SK-N-SH (cell line): ENCODE results near the gene FAM222A. TPM values are rescaled to one million over a fixed set of nuclear protein-coding genes. Genes with fewer than 3 reads are reported as not detected.

Source experiments
- CTCF ChIA-PET: fragments of 300-600, 350-600 bp; formaldehyde crosslinking; extraction: SDS; loops from one replicate; lab custom pipeline; 2021; lab: Yijun Ruan, JAX
- POLR2A ChIA-PET: fragments of 350-600 bp; sonication (Branson Sonifier 250); formaldehyde crosslinking; extraction: SDS; loops from one replicate; lab custom pipeline; 2020; ENCODE audit warnings: antibody characterized with exemption, inconsistent platforms; lab: Yijun Ruan, JAX
- DNase-seq: peaks from one replicate; pipeline ENCODE4 v3.0.0; 2012
- H2AFZ ChIP-seq: fragments of 200-600 bp; sonication (generic); 2 replicates; pipeline ENCODE4 v1.8.1; 2016; ENCODE audit warnings: antibody characterized with exemption, mild to moderate bottlenecking, low read depth
- H3F3A ChIP-seq: fragments of 200-600 bp; sonication (generic); replicated peaks from 2 replicates; pipeline ENCODE3; 2016; ENCODE audit warnings: antibody characterized with exemption, mild to moderate bottlenecking; ENCODE audit not compliant: insufficient read depth
- H3K27ac ChIP-seq, 2 experiments: fragments of 200-500 bp in 1 of 2; fragments of 200-600 bp in 1 of 2; sonication (Bioruptor generic) in 1 of 2; sonication (generic), shearing (Covaris generic) in 1 of 2; 2 replicates each; pipeline versions ENCODE4 v1.5.1 to v1.6.1; 2014 to 2016; ENCODE audit warnings: low read depth in 2 of 2, inconsistent platforms in 1 of 2, low read length in 1 of 2, mild to moderate bottlenecking in 1 of 2, mixed read lengths in 1 of 2
- H3K27me3 ChIP-seq: fragments of 200-600 bp; sonication (generic), shearing (Covaris generic); 2 replicates; pipeline ENCODE4 v1.6.1; 2016; ENCODE audit warnings: mixed run types; ENCODE audit not compliant: insufficient read depth
- H3K36me3 ChIP-seq, 2 experiments: fragments of 200-500 bp in 1 of 2; fragments of 200-600 bp in 1 of 2; sonication (Bioruptor generic) in 1 of 2; sonication (generic) in 1 of 2; replicated peaks in 1 of 2; 2 replicates each; pipeline versions ENCODE3 to v1.5.1; 2014 to 2016; ENCODE audit warnings: low read length in 1 of 2, mild to moderate bottlenecking in 1 of 2; ENCODE audit not compliant: insufficient read depth in 2 of 2, control insufficient read depth in 1 of 2
- H3K4me1 ChIP-seq, 2 experiments: fragments of 200-500 bp in 1 of 2; fragments of 200-600 bp in 1 of 2; sonication (Bioruptor generic) in 1 of 2; sonication (generic), shearing (Covaris generic) in 1 of 2; 2 replicates each; pipeline versions ENCODE4 v1.5.1 to v1.6.1; 2014 to 2016; ENCODE audit warnings: low read depth in 1 of 2, low read length in 1 of 2, mixed run types in 1 of 2; ENCODE audit not compliant: insufficient read depth in 2 of 2, control insufficient read depth in 1 of 2
- H3K4me2 ChIP-seq: fragments of 200-600 bp; sonication (generic), shearing (Covaris generic); 2 replicates; pipeline ENCODE4 v1.6.1; 2017; ENCODE audit warnings: mixed run types
- H3K4me3 ChIP-seq, 2 experiments: fragments of 200-500 bp in 1 of 2; fragments of 200-600 bp in 1 of 2; sonication (Bioruptor generic) in 1 of 2; sonication (generic), shearing (Covaris generic) in 1 of 2; 2 replicates each; pipeline versions ENCODE4 v1.5.1 to v1.8.1; 2014 to 2016; ENCODE audit warnings: low read depth in 2 of 2, inconsistent platforms in 1 of 2, low read length in 1 of 2, mild to moderate bottlenecking in 1 of 2, mixed read lengths in 1 of 2, moderate library complexity in 1 of 2
- H3K79me2 ChIP-seq: fragments of 200-600 bp; sonication (generic); 2 replicates; pipeline ENCODE4 v1.8.1; 2017; ENCODE audit warnings: mild to moderate bottlenecking; ENCODE audit not compliant: insufficient read depth
- H3K9ac ChIP-seq: fragments of 200-600 bp; sonication (generic); 2 replicates; pipeline ENCODE4 v1.6.1; 2017; ENCODE audit warnings: mixed run types
- H3K9me2 ChIP-seq: fragments of 200-600 bp; sonication (generic); 2 replicates; pipeline ENCODE4 v1.6.1; 2017; ENCODE audit warnings: mixed run types
- H3K9me3 ChIP-seq: fragments of 200-600 bp; sonication (generic); 2 replicates; pipeline ENCODE4 v1.6.1; 2017; ENCODE audit warnings: mixed run types, mild to moderate bottlenecking, moderate library complexity
- H4K20me1 ChIP-seq: fragments of 200-600 bp; sonication (generic); 2 replicates; pipeline ENCODE4 v1.6.1; 2017; ENCODE audit warnings: mild to moderate bottlenecking, mixed run types; ENCODE audit not compliant: insufficient read depth
- CHD2 ChIP-seq: fragments of 150-350 bp; IDR thresholded peaks from 2 replicates; pipeline ENCODE4 v1.6.1; 2018; ENCODE audit warnings: low read length; ENCODE audit not compliant: partially characterized antibody
- EZH2phosphoT487 ChIP-seq: fragments of 200-600 bp; sonication (generic); IDR thresholded peaks from 2 replicates; pipeline ENCODE4 v1.6.1; 2017; ENCODE audit warnings: low read depth, mixed run types, mild to moderate bottlenecking, antibody characterized with exemption, moderate library complexity, borderline replicate concordance
- FOXJ3 ChIP-seq: sonication (generic); formaldehyde crosslinking; IDR thresholded peaks from 2 replicates; pipeline ENCODE4 v1.5.1; 2020; ENCODE audit warnings: mild to moderate bottlenecking, missing genetic modification reagents
- GABPA ChIP-seq: IDR thresholded peaks from 2 replicates; pipeline ENCODE4 v1.4.0; 2012; ENCODE audit warnings: low read depth, mild to moderate bottlenecking
- GATA2 ChIP-seq: sonication (generic); formaldehyde crosslinking; IDR thresholded peaks from 2 replicates; pipeline ENCODE4 v1.5.0; 2020; ENCODE audit warnings: mild to moderate bottlenecking, missing genetic modification reagents
- IRF3 ChIP-seq: fragments of 150-350 bp; IDR thresholded peaks from 2 replicates; pipeline ENCODE4 v1.6.1; 2016; ENCODE audit warnings: mild to moderate bottlenecking, low read depth, low read length
- JUND ChIP-seq: IDR thresholded peaks from 2 replicates; pipeline ENCODE4 v1.4.0; 2012
- NFIC ChIP-seq: IDR thresholded peaks from 2 replicates; pipeline ENCODE4 v1.4.0; 2012; ENCODE audit warnings: borderline replicate concordance
- NRF1 ChIP-seq: IDR thresholded peaks from 2 replicates; pipeline ENCODE4 v1.6.1; 2012; ENCODE audit warnings: low read depth, mild to moderate bottlenecking, low read length
- PBX3 ChIP-seq: IDR thresholded peaks from 2 replicates; pipeline ENCODE4; 2012
- RAD21 ChIP-seq: IDR thresholded peaks from 2 replicates; pipeline ENCODE4 v1.6.1; 2012; ENCODE audit warnings: mild to moderate bottlenecking, low read length
- RCOR1 ChIP-seq: fragments of 150-350 bp; IDR thresholded peaks from 2 replicates; pipeline ENCODE4 v1.6.1; 2017; ENCODE audit warnings: antibody characterized with exemption, low read length
- RXRA ChIP-seq: IDR thresholded peaks from 2 replicates; pipeline ENCODE4 v1.4.0; 2012; ENCODE audit warnings: low read depth, mild to moderate bottlenecking, borderline replicate concordance
- SIN3A ChIP-seq: IDR thresholded peaks from 2 replicates; pipeline ENCODE4 v1.6.1; 2012; ENCODE audit warnings: low read depth, mild to moderate bottlenecking, low read length, moderate library complexity, borderline replicate concordance
- TAF1 ChIP-seq: IDR thresholded peaks from 2 replicates; pipeline ENCODE4 v1.6.1; 2012; ENCODE audit warnings: low read depth, mild to moderate bottlenecking, low read length, moderate library complexity, borderline replicate concordance
- USF2 ChIP-seq: fragments of 150-350 bp; IDR thresholded peaks from 2 replicates; pipeline ENCODE4 v1.6.1; 2017; ENCODE audit warnings: antibody characterized with exemption, low read length, low read depth, borderline replicate concordance
- ZBTB33 ChIP-seq: IDR thresholded peaks from 2 replicates; pipeline ENCODE4 v1.4.0; 2012; ENCODE audit warnings: low read depth, borderline replicate concordance
- WGBS: methylation state at CpG from one replicate; pipeline ENCODE4 v1.1.6; 2017; ENCODE audit warnings: low lambda C conversion rate; 5-methylcytosine and 5-hydroxymethylcytosine counted together
- polyA plus RNA-seq, 3 experiments: library from polyadenylated mRNA; depleted of rRNA; stranded (reverse); fragments of >200 nt; gene quantifications; 2 replicates each; pipeline ENCODE4 v1.2.3, GENCODE V29; 2012

FAM222A gene
- polyA plus RNA-seq, 1 of the 3 experiments (the other 2 are of a cell fraction): 1.6 TPM

- Histone ChIP-seq H4K20me1 (no peaks in the 10 kb centered on the region), H3K79me2 (no peaks in the 10 kb centered on the region), H3F3A (no peaks in the 10 kb centered on the region), H3K4me1 (peaks cover 0 to 86% of the 10 kb centered on the region in 2 experiments; a peak in 1 of 4 replicates), H3K36me3 (no peaks in the 10 kb centered on the region), H3K27ac (peak overlapping the region in 1 of 2 experiments; percentile 86; a peak in 2 of 4 replicates), H3K4me2 (no peak overlapping the region), H2AFZ (no peak overlapping the region), H3K4me3 (no peak overlapping the region), H3K9me3 (no peaks in the 10 kb centered on the region), H3K9ac (no peak overlapping the region), H3K9me2 (no peaks in the 10 kb centered on the region), H3K27me3 (no peaks in the 10 kb centered on the region)
- POLR2A ChIA-PET: interaction anchor here (0.6 to 1.7 kb wide), 4 partner anchors 9 to 1706 kb away, joined by 3 to 5 read pairs (median 4); no protein-coding TSS in a partner anchor
- 77% methylated on average over 15 of the region's 18 CpGs for WGBS
- TF ChIP-seq RXRA: no peak
- TF ChIP-seq CHD2: no peak
- no peak for TF ChIP-seq NRF1
- TF ChIP-seq GATA2: no peak
- TF ChIP-seq NFIC: no peak
- TF ChIP-seq JUND: no peak
- no peak for TF ChIP-seq RCOR1
- TF ChIP-seq SIN3A: no peak
- no peak for TF ChIP-seq USF2
- TF ChIP-seq ZBTB33: no peak
- TF ChIP-seq PBX3: no peak
- CTCF ChIA-PET: interaction anchor here (2.7 kb wide), 1 partner anchor 132 kb away, joined by 9 read pairs; no protein-coding TSS in a partner anchor
- peak; percentile 38 for DNase-seq
Measured at GRCh38 chr12:109729371-109729781, 15.8 kb downstream of the FAM222A start.

- CTCF ChIA-PET: interaction anchor here (2.7 kb wide), 1 partner anchor 132 kb away, joined by 9 read pairs; no protein-coding TSS in a partner anchor
- H3K9me3 ChIP-seq: no peaks in the 10 kb centered on the region
- no peaks in the 10 kb centered on the region for H3K27me3 ChIP-seq
- POLR2A ChIA-PET: interaction anchor here (0.6 to 1.7 kb wide), 3 partner anchors 10 to 1706 kb away, joined by 3 to 5 read pairs (median 3); no protein-coding TSS in a partner anchor
- peak; percentile 38 for DNase-seq
- no peaks in the 10 kb centered on the region for H3K36me3 ChIP-seq
- no peaks in the 10 kb centered on the region for H3K79me2 ChIP-seq
- H2AFZ ChIP-seq: no peak overlapping the region
- H3K27ac ChIP-seq: peak overlapping the region in 1 of 2 experiments; percentile 86; a peak in 2 of 4 replicates
- H3K9ac ChIP-seq: no peak overlapping the region
- H3K9me2 ChIP-seq: no peaks in the 10 kb centered on the region
- no peaks in the 10 kb centered on the region for H3F3A ChIP-seq
- H3K4me3 ChIP-seq: no peak overlapping the region
- 73% methylated on average over 9 of the region's 9 CpGs for WGBS
- peaks cover 0 to 85% of the 10 kb centered on the region in 2 experiments; a peak in 1 of 4 replicates for H3K4me1 ChIP-seq
- no peaks in the 10 kb centered on the region for H4K20me1 ChIP-seq
- H3K4me2 ChIP-seq: no peak overlapping the region
- TF ChIP-seq GABPA (no peak), RAD21 (no peak), FOXJ3 (CRISPR knock-in tag) (no peak), EZH2phosphoT487 (no peak), RXRA (no peak), ZBTB33 (no peak), TAF1 (no peak), IRF3 (no peak)
Measured at GRCh38 chr12:109729801-109730200, 16.2 kb downstream of the FAM222A start.
